OCI-LY1 (cell line): Measurements from ENCODE around the gene TRIP10.

ENCODE experiments used
- EZH2 ChIP-seq: fragments of 200-600 bp; sonication (generic), shearing (Covaris generic); IDR thresholded peaks from 2 replicates; pipeline ENCODE4 v1.8.0; 2017; ENCODE audit warnings: borderline replicate concordance, mixed run types, mild to moderate bottlenecking, antibody characterized with exemption, low read length, moderate library complexity, mixed read lengths
- TF ChIP-seq, protein P1 (sequence below): fragments of 200-600 bp; sonication (generic), shearing (Covaris generic); IDR thresholded peaks from 2 replicates; pipeline ENCODE4 v1.5.1; 2017; ENCODE audit warnings: mild to moderate bottlenecking, antibody characterized with exemption, low read length, moderate library complexity, mixed read lengths

DNA sequence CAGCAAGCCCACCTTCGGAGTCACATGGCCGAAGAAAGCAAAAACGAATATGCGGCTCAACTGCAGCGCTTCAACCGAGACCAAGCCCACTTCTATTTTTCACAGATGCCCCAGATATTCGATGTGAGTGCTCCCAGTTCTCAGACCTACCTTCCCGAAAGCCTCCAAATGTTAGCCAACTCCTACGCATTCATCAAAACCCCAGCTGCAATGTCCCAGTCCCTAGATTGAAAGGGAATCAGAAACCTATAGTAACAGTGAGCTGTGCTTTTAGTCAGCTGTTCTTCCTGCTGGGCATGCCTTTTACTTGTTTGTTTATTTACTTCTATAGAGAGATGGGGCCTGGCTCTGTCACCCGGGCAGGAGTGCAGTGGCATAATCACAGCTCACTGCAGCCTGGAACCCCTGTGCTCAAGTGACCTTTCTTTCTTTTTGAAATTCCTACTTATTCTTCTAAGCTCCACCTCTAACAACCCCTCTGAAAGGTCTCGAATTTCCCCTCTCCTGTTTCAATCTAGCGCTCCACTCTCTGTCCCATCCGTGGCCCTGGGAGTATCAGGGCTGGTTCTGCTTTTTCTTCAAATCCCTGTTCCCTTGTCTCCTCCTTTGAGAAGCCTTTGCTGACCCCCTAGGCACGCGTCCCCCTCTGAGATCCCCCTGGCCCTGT is 4.4 kb downstream of the TRIP10 start:
- TF ChIP-seq, protein P1, sequence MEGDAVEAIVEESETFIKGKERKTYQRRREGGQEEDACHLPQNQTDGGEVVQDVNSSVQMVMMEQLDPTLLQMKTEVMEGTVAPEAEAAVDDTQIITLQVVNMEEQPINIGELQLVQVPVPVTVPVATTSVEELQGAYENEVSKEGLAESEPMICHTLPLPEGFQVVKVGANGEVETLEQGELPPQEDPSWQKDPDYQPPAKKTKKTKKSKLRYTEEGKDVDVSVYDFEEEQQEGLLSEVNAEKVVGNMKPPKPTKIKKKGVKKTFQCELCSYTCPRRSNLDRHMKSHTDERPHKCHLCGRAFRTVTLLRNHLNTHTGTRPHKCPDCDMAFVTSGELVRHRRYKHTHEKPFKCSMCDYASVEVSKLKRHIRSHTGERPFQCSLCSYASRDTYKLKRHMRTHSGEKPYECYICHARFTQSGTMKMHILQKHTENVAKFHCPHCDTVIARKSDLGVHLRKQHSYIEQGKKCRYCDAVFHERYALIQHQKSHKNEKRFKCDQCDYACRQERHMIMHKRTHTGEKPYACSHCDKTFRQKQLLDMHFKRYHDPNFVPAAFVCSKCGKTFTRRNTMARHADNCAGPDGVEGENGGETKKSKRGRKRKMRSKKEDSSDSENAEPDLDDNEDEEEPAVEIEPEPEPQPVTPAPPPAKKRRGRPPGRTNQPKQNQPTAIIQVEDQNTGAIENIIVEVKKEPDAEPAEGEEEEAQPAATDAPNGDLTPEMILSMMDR: no peak
- TF ChIP-seq EZH2: no peak
